ENCODE data around the gene SFXN5. TPM values are rescaled to one million over a fixed set of nuclear protein-coding genes. Genes with fewer than 3 reads are reported as not detected.

The SFXN5 gene
- total and polyA plus RNA-seq, 2 experiments from 2014 or later = 10.0 to 16.4 TPM

- Histone ChIP-seq H2AFZ (no peak overlapping the region), H3K27me3 (replicated peaks; ENCODE audit: insufficient read depth) (no peaks in the 10 kb centered on the region), H3K4me2 (ENCODE audit: unreplicated experiment) (no peak overlapping the region), H3K79me2 (ENCODE audit: insufficient read depth) (no peaks in the 10 kb centered on the region), H3F3A (ENCODE audit: insufficient read depth) (no peaks in the 10 kb centered on the region), H3K4me1 (ENCODE audit: insufficient read depth) (no peaks in the 10 kb centered on the region), H3K4me3 (no peak overlapping the region), H4K20me1 (ENCODE audit: insufficient read depth) (no peaks in the 10 kb centered on the region), H3K27ac (no peak overlapping the region), H3K36me3 (ENCODE audit: low read depth) (no peaks in the 10 kb centered on the region), H3K9me3 (ENCODE audit: low read depth) (no peaks in the 10 kb centered on the region), H3K9me2 (ENCODE audit: insufficient read depth) (no peaks in the 10 kb centered on the region), H3K9ac (no peak overlapping the region)
- in situ Hi-C loops (cut with MboI) = no loop called here
- WGBS, 2 experiments (ENCODE audit: low coverage in 1 of 2, low lambda C conversion rate in 2 of 2, missing lambda C conversion rate in 2 of 2) = 95% methylated on average over 24 to 26 of the region's 26 CpGs
- DNase-seq = no peak
- TF ChIP-seq EZH2phosphoT487 (IDR thresholded peaks at IDR 0.05; ENCODE audit: insufficient read depth, low read depth) (no peak), EZH2 (IDR thresholded peaks at IDR 0.05; ENCODE audit: insufficient read depth, poor library complexity, severe bottlenecking) (no peak)
These were observed 111.2 kb downstream of the SFXN5 start for GRCh38 chr2:72959995-72960981.

DNA sequence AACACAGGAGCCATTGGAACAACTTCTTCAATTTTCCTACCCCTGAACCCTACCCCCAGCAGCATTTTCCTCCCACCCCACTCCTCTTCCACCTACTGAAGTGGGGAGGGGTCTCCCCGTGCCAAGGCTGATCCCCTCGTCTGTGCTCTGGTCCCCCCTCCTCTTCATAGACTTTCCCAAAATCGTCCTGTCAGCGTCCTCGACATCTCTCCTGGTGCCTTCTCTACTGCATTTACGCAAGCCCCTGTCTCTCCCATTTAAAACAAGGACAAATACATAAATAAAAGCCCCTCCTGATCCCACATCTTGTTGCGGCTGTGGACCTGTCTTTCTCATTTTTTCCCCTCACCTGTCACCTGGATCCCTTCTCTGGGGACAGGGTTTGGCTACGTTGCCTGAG is 112.0 kb downstream of the SFXN5 start:
- no peaks in the 10 kb centered on the region for H3K27me3 ChIP-seq (replicated peaks; ENCODE audit: insufficient read depth)
- no peak for DNase-seq
- no peak for TF ChIP-seq EZH2 (IDR thresholded peaks at IDR 0.05; ENCODE audit: insufficient read depth, poor library complexity, severe bottlenecking)
- TF ChIP-seq EZH2phosphoT487 (IDR thresholded peaks at IDR 0.05; ENCODE audit: insufficient read depth, low read depth) = no peak
- 89 to 93% methylated on average over 8 of the region's 8 CpGs for WGBS, 2 experiments (ENCODE audit: low coverage in 1 of 2, low lambda C conversion rate in 2 of 2, missing lambda C conversion rate in 2 of 2)
- H3F3A ChIP-seq (ENCODE audit: insufficient read depth) = no peaks in the 10 kb centered on the region
- no peak overlapping the region for H2AFZ ChIP-seq
- no peaks in the 10 kb centered on the region for H3K9me3 ChIP-seq (ENCODE audit: low read depth)
- no peak overlapping the region for H3K9ac ChIP-seq
- no peak overlapping the region for H3K27ac ChIP-seq
- in situ Hi-C loops (cut with MboI) = no loop called here
- no peaks in the 10 kb centered on the region for H3K79me2 ChIP-seq (ENCODE audit: insufficient read depth)
- H3K36me3 ChIP-seq (ENCODE audit: low read depth) = no peaks in the 10 kb centered on the region
- no peak overlapping the region for H3K4me2 ChIP-seq (ENCODE audit: unreplicated experiment)
- H3K9me2 ChIP-seq (ENCODE audit: insufficient read depth) = no peaks in the 10 kb centered on the region
- no peaks in the 10 kb centered on the region for H3K4me1 ChIP-seq (ENCODE audit: insufficient read depth)
- no peaks in the 10 kb centered on the region for H4K20me1 ChIP-seq (ENCODE audit: insufficient read depth)
- no peak overlapping the region for H3K4me3 ChIP-seq

- in situ Hi-C loops (cut with MboI) = no loop called here
- Histone ChIP-seq H3K4me2 (ENCODE audit: unreplicated experiment) (no peak overlapping the region), H3K27ac (no peak overlapping the region), H3K9me2 (ENCODE audit: insufficient read depth) (no peaks in the 10 kb centered on the region), H3K27me3 (replicated peaks; ENCODE audit: insufficient read depth) (no peaks in the 10 kb centered on the region), H3K36me3 (ENCODE audit: low read depth) (no peaks in the 10 kb centered on the region), H3K4me3 (no peak overlapping the region), H3K4me1 (ENCODE audit: insufficient read depth) (no peaks in the 10 kb centered on the region), H3K9ac (no peak overlapping the region), H3K79me2 (ENCODE audit: insufficient read depth) (no peaks in the 10 kb centered on the region), H3F3A (ENCODE audit: insufficient read depth) (no peaks in the 10 kb centered on the region), H3K9me3 (ENCODE audit: low read depth) (no peaks in the 10 kb centered on the region), H2AFZ (no peak overlapping the region), H4K20me1 (ENCODE audit: insufficient read depth) (no peaks in the 10 kb centered on the region)
- TF ChIP-seq EZH2 (IDR thresholded peaks at IDR 0.05; ENCODE audit: insufficient read depth, poor library complexity, severe bottlenecking) (no peak), EZH2phosphoT487 (IDR thresholded peaks at IDR 0.05; ENCODE audit: insufficient read depth, low read depth) (no peak)
- DNase-seq = no peak
- 78 to 83% methylated on average over 12 to 13 of the region's 13 CpGs for WGBS, 2 experiments (ENCODE audit: low coverage in 1 of 2, low lambda C conversion rate in 2 of 2, missing lambda C conversion rate in 2 of 2)
These were observed 112.7 kb downstream of the SFXN5 start for GRCh38 chr2:72958542-72959385.

DNA sequence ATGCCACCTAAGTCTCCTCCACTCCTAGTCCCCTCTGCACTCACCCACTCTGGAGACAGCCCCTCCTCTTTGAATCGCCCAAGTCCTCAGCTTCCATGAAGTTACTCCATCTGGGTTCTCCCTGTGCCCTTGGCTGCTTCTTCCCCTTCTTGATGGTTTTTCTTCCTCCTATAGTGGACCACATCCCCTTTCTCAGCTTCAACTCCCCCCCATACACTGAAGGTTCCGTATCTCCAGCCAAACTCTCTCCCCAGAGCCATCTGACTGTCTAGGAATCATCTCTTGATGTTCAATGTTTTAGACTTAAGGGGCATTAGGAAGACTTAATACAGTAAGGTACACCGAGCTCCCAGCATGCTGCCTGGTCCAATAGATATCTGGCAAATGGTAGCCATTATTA is 114.6 kb downstream of the SFXN5 start:
- H3F3A ChIP-seq (ENCODE audit: insufficient read depth) = no peaks in the 10 kb centered on the region
- DNase-seq = no peak
- H3K79me2 ChIP-seq (ENCODE audit: insufficient read depth) = no peaks in the 10 kb centered on the region
- no peaks in the 10 kb centered on the region for H3K36me3 ChIP-seq (ENCODE audit: low read depth)
- no peak overlapping the region for H3K9ac ChIP-seq
- no peaks in the 10 kb centered on the region for H4K20me1 ChIP-seq (ENCODE audit: insufficient read depth)
- no peaks in the 10 kb centered on the region for H3K4me1 ChIP-seq (ENCODE audit: insufficient read depth)
- H3K27me3 ChIP-seq (replicated peaks; ENCODE audit: insufficient read depth) = no peaks in the 10 kb centered on the region
- no peak overlapping the region for H3K27ac ChIP-seq
- no peak overlapping the region for H3K4me3 ChIP-seq
- H3K9me2 ChIP-seq (ENCODE audit: insufficient read depth) = no peaks in the 10 kb centered on the region
- H3K4me2 ChIP-seq (ENCODE audit: unreplicated experiment) = no peak overlapping the region
- H3K9me3 ChIP-seq (ENCODE audit: low read depth) = no peaks in the 10 kb centered on the region
- no peak for TF ChIP-seq EZH2 (IDR thresholded peaks at IDR 0.05; ENCODE audit: insufficient read depth, poor library complexity, severe bottlenecking)
- WGBS, 2 experiments (ENCODE audit: low coverage in 1 of 2, low lambda C conversion rate in 2 of 2, missing lambda C conversion rate in 2 of 2) = 96 to 100% methylated on average over 3 of the region's 3 CpGs
- in situ Hi-C loops (cut with MboI) = no loop called here
- no peak overlapping the region for H2AFZ ChIP-seq
